Tibial artery (tissue), 4 donors: ENCODE measurements around the gene C1QC.
A peak's percentile ranks its signal among the peaks of the same experiment; 100 is the strongest.

Experiments used
- DNase-seq, 2 donors: peaks; one replicate each; pipeline ENCODE4 v3.0.0-alpha.2; 2019
- H3K27ac ChIP-seq, 2 donors: fragments of 200-600 bp; sonication (generic) in 1 of 2; 1 replicate in 1 of 2; 2 replicates in 1 of 2; pipeline ENCODE4 v1.5.1; 2018 to 2019; ENCODE audit warnings: mild to moderate bottlenecking in 1 of 2
- H3K27me3 ChIP-seq, 2 donors: fragments of 200-600 bp; sonication (generic) in 1 of 2; one replicate each; pipeline versions ENCODE4 v1.5.1 to v1.6.0; 2016 to 2019
- H3K36me3 ChIP-seq, 3 donors: fragments of 200-600 bp; sonication (generic) in 2 of 3; one replicate each; pipeline ENCODE4 v1.5.1; 2016 to 2019; ENCODE audit warnings: mild to moderate bottlenecking in 2 of 3
- H3K4me1 ChIP-seq, 4 donors: fragments of 200-600 bp; sonication (generic) in 2 of 4; 1 replicate in 3 of 4; 2 replicates in 1 of 4; pipeline ENCODE4 v1.5.1; 2016 to 2019
- H3K4me3 ChIP-seq, 2 donors: fragments of 200-600 bp; sonication (generic) in 1 of 2; 1 replicate in 1 of 2; 2 replicates in 1 of 2; pipeline ENCODE4 v1.5.1; 2018 to 2019; ENCODE audit warnings: mild to moderate bottlenecking in 2 of 2
- H3K9me3 ChIP-seq, 3 donors: fragments of 200-600 bp; sonication (generic) in 1 of 3; one replicate each; pipeline ENCODE4 v1.5.1; 2016 to 2019
- CTCF ChIP-seq, 2 experiments: fragments of 200-600 bp in 1 of 2; fragments of 450-650 bp in 1 of 2; IDR thresholded peaks; one replicate each; pipeline ENCODE4 v1.5.1; 2017 to 2019; ENCODE audit warnings: antibody characterized with exemption in 2 of 2, mild to moderate bottlenecking in 1 of 2, moderate library complexity in 1 of 2
- intact Hi-C: fragments of 100-400 bp; cut with DNase I; formaldehyde crosslinking; loops from one replicate; pipeline ENCODE4 v1.15.0; 2023; ENCODE audit warnings: low total_unique reads

The C1QC gene

GRCh38 chr1:22643381-22643780, at the start of gene C1QC:
Gene C1QC (plus strand): TSS chr1:22643633. CDS start chr1:22644024, 391 bp downstream.
- H3K4me3 ChIP-seq: peak within 1 kb of the TSS; percentile 35 to 41
- no peak within 1 kb of the TSS for H3K27ac ChIP-seq
- no peaks in the 10 kb centered on the region for H3K36me3 ChIP-seq
- DNase-seq: peak; percentile 68 to 78
- intact Hi-C loops: loop anchor here (2.0 to 10.0 kb wide), 2 partner anchors 109 to 223 kb away; no protein-coding TSS in a partner anchor
- H3K4me1 ChIP-seq: peaks cover 0 to 7% (median 2%) of the 10 kb centered on the region in 4 donors
- no peak for TF ChIP-seq CTCF (IDR thresholded peaks at IDR 0.05)
- peaks cover 0 to 61% of the 10 kb centered on the region in 2 donors for H3K27me3 ChIP-seq
- H3K9me3 ChIP-seq: no peaks in the 10 kb centered on the region

- Histone ChIP-seq H3K9me3 (no peaks in the 10 kb centered on the region), H3K36me3 (no peaks in the 10 kb centered on the region), H3K27me3 (peaks cover 0 to 73% of the 10 kb centered on the region in 2 donors), H3K27ac (no peak overlapping the region), H3K4me3 (no peak overlapping the region), H3K4me1 (no peaks in the 10 kb centered on the region)
- no peak for TF ChIP-seq CTCF (IDR thresholded peaks at IDR 0.05)
- intact Hi-C loops: no loop called here
- DNase-seq: no peak
These were observed 49.0 kb upstream of the C1QC start for GRCh38 chr1:22594396-22594795.

GRCh38 chr1:22595108-22595507, 48.3 kb upstream of the C1QC start:
- Histone ChIP-seq H3K36me3 (no peaks in the 10 kb centered on the region), H3K4me3 (no peak overlapping the region), H3K27ac (no peak overlapping the region), H3K27me3 (peaks cover 0 to 67% of the 10 kb centered on the region in 2 donors), H3K4me1 (no peaks in the 10 kb centered on the region), H3K9me3 (no peaks in the 10 kb centered on the region)
- intact Hi-C loops: no loop called here
- no peak for DNase-seq
- TF ChIP-seq CTCF (IDR thresholded peaks at IDR 0.05): no peak

GRCh38 chr1:22597301-22597965, 46.0 kb upstream of the C1QC start:
- no peak for DNase-seq
- Histone ChIP-seq H3K27me3 (peaks cover 0 to 79% of the 10 kb centered on the region in 2 donors), H3K36me3 (no peaks in the 10 kb centered on the region), H3K9me3 (no peaks in the 10 kb centered on the region), H3K27ac (no peak overlapping the region), H3K4me1 (no peaks in the 10 kb centered on the region), H3K4me3 (no peak overlapping the region)
- intact Hi-C loops: no loop called here
- TF ChIP-seq CTCF (IDR thresholded peaks at IDR 0.05): no peak

GRCh38 chr1:22597996-22598395, 45.4 kb upstream of the C1QC start:
- no peak for DNase-seq
- intact Hi-C loops: no loop called here
- Histone ChIP-seq H3K4me1 (no peaks in the 10 kb centered on the region), H3K4me3 (no peak overlapping the region), H3K36me3 (no peaks in the 10 kb centered on the region), H3K27me3 (peaks cover 0 to 79% of the 10 kb centered on the region in 2 donors), H3K9me3 (no peaks in the 10 kb centered on the region), H3K27ac (no peak overlapping the region)
- TF ChIP-seq CTCF (IDR thresholded peaks at IDR 0.05): no peak
